SK-N-MC (cell line): ENCODE results near the gene REG3G.
"Not testable (repeated sequence)": the region's sequence is repeated elsewhere in the genome, so short reads cannot be mapped to it uniquely, and the experiment has no call there.

Source experiments
- DNase-seq: peaks from one replicate; pipeline ENCODE4 v3.0.0-alpha.2; 2011; ENCODE audit warnings: low read depth, low spot score
- H3K27ac ChIP-seq: fragments of 200-600 bp; sonication (generic); 2 replicates; pipeline ENCODE4 v1.5.1; 2016; ENCODE audit warnings: mixed run types
- H3K36me3 ChIP-seq: fragments of 200-600 bp; sonication (generic); 2 replicates; pipeline ENCODE4 v1.6.1; 2017; ENCODE audit warnings: antibody characterized with exemption, low read length, mixed read lengths; ENCODE audit not compliant: insufficient read depth
- H3K4me3 ChIP-seq: fragments of 200-600 bp; sonication (generic); 2 replicates; pipeline ENCODE4 v1.5.1; 2016
- H3K9ac ChIP-seq: fragments of 200-600 bp; sonication (generic); 2 replicates; pipeline ENCODE4 v1.8.0; 2017; ENCODE audit warnings: mixed run types, mixed read lengths; ENCODE audit not compliant: insufficient read length
- H3K9me3 ChIP-seq: fragments of 200-600 bp; sonication (generic); 2 replicates; pipeline ENCODE4 v1.6.1; 2017; ENCODE audit warnings: low read depth, mild to moderate bottlenecking, antibody characterized with exemption, low read length, moderate library complexity, mixed read lengths
- EZH2 ChIP-seq: fragments of 200-600 bp; sonication (generic); IDR thresholded peaks from one replicate; pipeline ENCODE4 v1.6.1; 2017; ENCODE audit warnings: antibody characterized with exemption
- FOXP2 ChIP-seq: optimal IDR thresholded peaks from 2 replicates; pipeline ENCODE3; 2011; ENCODE audit warnings: mild to moderate bottlenecking, moderate library complexity; ENCODE audit not compliant: insufficient read depth; ENCODE audit errors: extremely low read length, control extremely low read depth
- POLR2AphosphoS5 ChIP-seq: IDR thresholded peaks from 2 replicates; pipeline ENCODE4 v1.6.1; 2012; ENCODE audit warnings: mild to moderate bottlenecking, low read depth, low read length, borderline replicate concordance

Gene REG3G

DNA sequence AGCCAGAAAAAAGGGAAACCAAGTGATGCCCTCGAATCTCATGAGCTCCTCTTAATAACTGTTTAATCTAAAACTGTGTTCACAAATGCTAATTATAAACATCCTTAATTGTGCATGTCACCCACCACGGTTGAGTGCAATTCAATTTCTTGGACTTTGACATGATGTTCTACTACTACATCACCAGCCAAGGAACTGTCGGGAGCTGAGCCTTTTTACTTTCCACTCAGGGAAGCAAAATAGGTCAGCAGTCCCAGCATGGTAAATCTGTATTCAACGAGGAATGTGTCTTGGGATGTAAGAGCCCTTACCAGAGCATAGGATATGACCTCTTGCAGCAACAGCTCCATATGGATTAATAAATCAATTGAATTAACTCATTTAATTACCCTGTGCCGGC is 20.8 kb upstream of the REG3G start:
- Histone ChIP-seq H3K9me3 (no peaks in the 10 kb centered on the region), H3K9ac (no peak overlapping the region), H3K27ac (no peak overlapping the region), H3K36me3 (no peaks in the 10 kb centered on the region), H3K4me3 (no peak overlapping the region)
- no peak for TF ChIP-seq FOXP2
- TF ChIP-seq POLR2AphosphoS5, result no peak
- no peak for TF ChIP-seq EZH2
- DNase-seq, result no peak

DNA sequence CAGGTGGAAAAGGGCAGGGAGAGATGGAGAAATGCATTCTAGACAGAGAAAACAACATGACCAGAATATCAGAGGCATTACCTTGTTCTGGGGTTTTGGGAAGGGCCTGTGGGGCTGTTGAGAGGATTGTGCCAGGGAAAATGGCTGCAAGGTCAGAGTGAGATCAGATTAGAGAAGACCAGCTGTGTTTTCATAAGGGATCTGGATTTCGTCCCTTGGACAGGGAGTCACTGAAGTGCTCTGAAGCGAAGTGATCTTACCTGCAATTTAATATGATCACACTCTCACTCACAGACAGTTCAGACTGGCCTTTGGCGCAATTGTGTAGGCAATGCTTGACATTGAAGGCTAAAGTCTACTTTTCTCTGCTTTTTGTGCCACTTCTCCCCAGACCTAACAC is 20.3 kb upstream of the REG3G start:
- H3K27ac ChIP-seq, result no peak overlapping the region
- no peak overlapping the region for H3K4me3 ChIP-seq
- no peak for DNase-seq
- no peaks in the 10 kb centered on the region for H3K9me3 ChIP-seq
- H3K36me3 ChIP-seq, result no peaks in the 10 kb centered on the region
- TF ChIP-seq FOXP2 (no peak), POLR2AphosphoS5 (no peak), EZH2 (no peak)
- H3K9ac ChIP-seq, result no peak overlapping the region

DNA sequence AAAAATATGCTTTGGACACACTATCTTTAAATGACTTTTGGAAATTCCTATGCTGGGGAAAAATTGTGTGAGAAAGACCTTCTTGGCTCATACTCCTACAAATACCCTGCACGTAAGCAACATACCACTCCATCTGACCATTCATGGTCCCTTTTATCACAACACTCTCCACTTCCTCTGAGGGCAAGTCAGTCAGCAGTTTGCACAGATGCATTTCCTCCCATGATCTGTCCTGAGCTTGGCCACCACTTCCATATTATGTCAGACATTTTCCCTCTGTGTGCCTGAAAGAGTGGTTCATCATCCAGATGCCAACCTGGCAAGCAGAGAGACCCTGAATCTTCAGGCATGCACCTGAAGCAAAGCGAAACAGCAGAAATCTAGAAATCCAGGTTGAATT is 16.1 kb upstream of the REG3G start:
- TF ChIP-seq FOXP2, result no peak
- no peak for TF ChIP-seq POLR2AphosphoS5
- TF ChIP-seq EZH2, result no peak
- no peak overlapping the region for H3K27ac ChIP-seq
- DNase-seq, result no peak

DNA sequence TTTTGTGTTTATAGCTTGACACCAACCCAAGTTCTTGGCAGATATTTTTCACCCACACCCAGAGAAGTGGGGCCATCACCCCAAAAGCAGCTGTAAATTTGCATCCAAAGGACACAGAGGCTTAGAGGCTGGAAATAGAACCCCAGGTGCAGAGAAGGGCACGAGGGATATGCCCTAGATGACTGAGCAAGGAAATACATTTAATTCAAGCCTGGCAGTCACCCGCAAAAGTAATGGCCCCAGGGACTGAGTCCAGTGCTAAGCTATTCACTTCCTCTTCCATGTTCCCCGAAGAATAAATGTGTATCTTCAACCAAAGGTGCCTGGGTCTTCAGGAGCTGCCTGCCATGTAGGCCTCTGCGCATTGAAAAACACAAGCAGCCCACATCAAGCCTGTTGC is 14.0 kb upstream of the REG3G start:
- DNase-seq, result no peak

More for the DNA sequence above, 16.1 kb upstream of the REG3G start:
- no peak overlapping the region for H3K4me3 ChIP-seq
- no peaks in the 10 kb centered on the region for H3K36me3 ChIP-seq
- no peak overlapping the region for H3K9ac ChIP-seq
- no peaks in the 10 kb centered on the region for H3K9me3 ChIP-seq

DNA sequence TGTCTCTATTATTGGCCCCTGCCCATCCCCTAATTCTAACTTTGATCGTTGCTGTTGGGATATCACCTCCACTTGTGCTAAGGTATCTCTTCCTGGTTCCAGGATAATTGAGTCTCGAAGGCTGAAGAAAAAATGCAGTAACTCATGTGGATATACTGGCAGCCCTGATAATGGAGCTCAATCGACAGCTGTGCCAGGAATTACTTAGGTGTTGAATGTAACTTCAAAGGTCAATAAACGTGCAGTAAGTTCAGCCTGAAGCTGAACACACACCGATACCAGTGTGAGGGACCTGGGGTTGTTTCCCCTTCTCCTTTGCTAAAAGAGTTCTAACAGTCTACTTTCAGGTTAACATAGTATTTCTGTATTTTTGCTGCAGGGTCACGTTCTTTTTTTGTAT is 11.9 kb upstream of the REG3G start:
- no peak for DNase-seq
- Histone ChIP-seq H3K9ac (no peak overlapping the region), H3K27ac (no peak overlapping the region), H3K9me3 (no peaks in the 10 kb centered on the region), H3K4me3 (no peak overlapping the region), H3K36me3 (no peaks in the 10 kb centered on the region)
- no peak for TF ChIP-seq FOXP2
- TF ChIP-seq EZH2, result no peak
- TF ChIP-seq POLR2AphosphoS5, result no peak

More for the DNA sequence above, 14.0 kb upstream of the REG3G start:
- Histone ChIP-seq H3K4me3 (no peak overlapping the region), H3K27ac (no peak overlapping the region), H3K9me3 (no peaks in the 10 kb centered on the region), H3K36me3 (no peaks in the 10 kb centered on the region), H3K9ac (no peak overlapping the region)
- no peak for TF ChIP-seq POLR2AphosphoS5
- no peak for TF ChIP-seq FOXP2
- TF ChIP-seq EZH2, result no peak

DNA sequence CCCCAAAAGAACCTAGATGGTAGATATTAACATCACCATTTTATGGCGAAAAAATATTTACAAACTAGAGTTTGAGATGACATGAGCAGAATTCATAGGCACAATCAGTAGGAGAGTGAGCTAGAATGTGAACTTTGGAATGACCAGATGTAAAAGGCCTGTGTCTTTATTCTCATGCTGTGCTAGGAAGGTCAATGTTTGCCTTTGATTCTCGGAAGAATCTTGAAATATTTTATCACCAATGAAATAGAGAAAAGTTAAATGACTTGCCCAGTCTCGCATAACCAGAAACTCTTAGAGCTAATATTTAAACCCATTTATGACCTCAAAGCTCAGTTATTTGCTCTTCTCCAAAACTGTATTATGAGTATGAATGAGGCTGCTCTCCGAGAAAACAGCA is 9.2 kb upstream of the REG3G start:
- H3K27ac ChIP-seq, result no peak overlapping the region
- DNase-seq, result no peak
- H3K36me3 ChIP-seq, result no peaks in the 10 kb centered on the region
- TF ChIP-seq EZH2, result no peak
- H3K9me3 ChIP-seq, result no peaks in the 10 kb centered on the region
- H3K4me3 ChIP-seq, result no peak overlapping the region
- H3K9ac ChIP-seq, result no peak overlapping the region

DNA sequence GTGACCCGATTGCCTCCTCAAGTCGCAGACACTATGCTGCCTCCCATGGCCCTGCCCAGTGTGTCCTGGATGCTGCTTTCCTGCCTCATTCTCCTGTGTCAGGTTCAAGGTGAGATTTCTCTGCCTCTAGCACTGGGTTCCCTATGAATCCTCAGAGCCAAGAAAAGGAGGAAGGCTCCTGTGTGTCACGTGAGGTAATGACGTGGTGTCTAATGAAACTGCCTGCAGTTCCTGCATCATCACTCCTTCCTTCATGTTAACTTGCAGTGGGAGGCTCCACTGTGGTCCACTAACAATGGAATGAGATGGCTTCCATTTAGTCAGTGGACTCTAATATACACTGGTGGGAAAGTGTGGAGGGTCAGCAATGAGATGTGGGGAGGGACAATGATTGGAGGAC is 559 bp downstream of the REG3G start:
- no peak overlapping the region for H3K27ac ChIP-seq
- H3K36me3 ChIP-seq, result no peaks in the 10 kb centered on the region
- no peak overlapping the region for H3K4me3 ChIP-seq
- H3K9me3 ChIP-seq, result no peaks in the 10 kb centered on the region
- DNase-seq, result no peak
- TF ChIP-seq POLR2AphosphoS5, result no peak
- TF ChIP-seq FOXP2, result no peak
- TF ChIP-seq EZH2, result no peak
- H3K9ac ChIP-seq, result no peak overlapping the region

DNA sequence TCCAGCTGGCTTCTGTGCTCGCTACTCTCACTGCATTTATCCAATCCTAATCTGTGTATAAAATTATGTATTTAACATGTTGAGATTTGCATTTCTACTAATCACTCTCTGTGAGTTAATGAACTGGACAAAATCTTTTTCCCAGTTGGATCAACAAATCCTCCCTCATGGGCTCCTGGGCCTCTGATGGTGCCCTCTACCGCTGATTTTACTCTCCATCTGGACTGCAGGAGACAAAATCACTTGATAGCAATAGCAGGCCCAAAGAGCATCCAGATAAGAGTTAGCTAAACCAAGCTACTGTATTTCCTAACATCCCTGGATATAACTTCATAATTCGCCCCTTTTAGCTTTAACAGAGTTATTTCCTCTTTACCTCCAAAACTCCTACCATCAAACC is 14.4 kb downstream of the REG3G start:
- no peaks in the 10 kb centered on the region for H3K9me3 ChIP-seq
- H3K27ac ChIP-seq, result no peak overlapping the region
- no peak overlapping the region for H3K4me3 ChIP-seq
- no peak for TF ChIP-seq POLR2AphosphoS5
- no peak for TF ChIP-seq FOXP2
- TF ChIP-seq EZH2, result no peak
- H3K9ac ChIP-seq, result no peak overlapping the region
- DNase-seq, result no peak
- H3K36me3 ChIP-seq, result no peaks in the 10 kb centered on the region

DNA sequence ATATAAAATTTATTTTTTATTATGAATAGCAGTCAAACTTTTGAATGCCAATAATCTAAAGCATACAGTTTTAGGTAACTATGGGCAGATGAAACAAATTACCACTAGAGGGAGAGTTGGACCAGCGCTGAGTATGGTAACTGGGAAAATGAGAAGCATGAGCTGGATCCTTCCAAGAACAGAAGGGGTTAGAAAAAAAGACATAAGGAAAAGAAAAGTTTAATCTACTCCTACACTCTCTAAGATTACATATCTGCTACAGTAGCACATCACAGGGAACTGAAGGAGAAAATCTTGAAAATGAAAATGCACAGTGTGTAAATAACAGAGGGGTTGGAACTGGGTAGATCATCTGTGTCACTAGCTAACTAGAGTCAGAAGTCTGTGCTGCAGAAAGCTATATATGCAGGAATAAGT is 15.5 kb downstream of the REG3G start:
- H3K27ac ChIP-seq, result no peak overlapping the region
- no peak overlapping the region for H3K4me3 ChIP-seq
- no peak overlapping the region for H3K9ac ChIP-seq
- DNase-seq, result peak; percentile 32
- TF ChIP-seq POLR2AphosphoS5 (no peak), EZH2 (no peak), FOXP2 (no peak)
- H3K36me3 ChIP-seq, result no peaks in the 10 kb centered on the region
- H3K9me3 ChIP-seq, result no peaks in the 10 kb centered on the region

DNA sequence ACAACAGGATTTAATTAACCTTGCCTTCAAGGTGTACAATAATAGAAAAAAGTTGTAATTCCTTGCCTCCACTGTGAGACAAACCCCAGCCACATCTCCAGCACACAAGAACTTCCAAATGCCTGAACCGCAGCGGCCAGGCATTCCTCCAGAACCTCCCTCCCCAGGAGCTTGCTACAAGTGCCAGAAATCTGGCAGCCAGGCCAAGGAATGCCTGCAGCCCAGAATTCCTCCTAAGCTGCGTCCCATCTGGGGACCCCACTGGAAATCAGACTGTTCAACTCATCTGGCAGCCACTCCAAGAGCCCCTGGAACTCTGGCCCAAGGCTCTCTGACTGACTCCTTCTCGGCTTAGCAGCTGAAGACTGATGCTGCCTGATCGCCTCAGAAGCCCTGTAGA is 28.0 kb downstream of the REG3G start:
- not testable (repeated sequence) for H3K27ac ChIP-seq, DNase-seq, H3K9ac ChIP-seq, H3K36me3 ChIP-seq, H3K4me3 ChIP-seq, H3K9me3 ChIP-seq

DNA sequence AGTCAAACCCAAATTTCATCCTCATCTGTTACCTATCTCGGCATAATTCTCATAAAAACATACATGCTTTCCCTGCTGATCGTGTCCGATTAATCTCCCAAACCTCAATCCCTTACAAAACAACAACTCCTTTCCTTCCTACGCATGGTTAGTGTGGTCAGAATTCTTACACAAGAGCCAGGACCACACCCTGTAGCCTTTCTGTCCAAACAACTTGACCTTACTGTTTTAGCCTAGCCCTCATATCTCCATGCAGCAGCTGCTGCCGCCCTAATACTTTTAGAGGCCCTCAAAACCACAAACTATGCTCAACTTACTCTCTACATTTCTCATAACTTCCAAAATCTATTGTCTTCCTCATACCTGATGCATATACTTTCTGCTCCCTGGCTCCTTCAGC is 29.3 kb downstream of the REG3G start:
- DNase-seq, H3K9ac ChIP-seq, H3K4me3 ChIP-seq: not testable (repeated sequence)

More for the DNA sequence above, 29.3 kb downstream of the REG3G start:
- H3K9me3 ChIP-seq, H3K36me3 ChIP-seq, H3K27ac ChIP-seq: not testable (repeated sequence)
